ENCODE data around the gene ARHGEF26. TPM values are rescaled to one million over a fixed set of nuclear protein-coding genes. Genes with fewer than 3 reads are reported as not detected.

Gene ARHGEF26
- total and polyA plus RNA-seq, 2 experiments from 2014 or later: 9.4 to 16.9 TPM

- Histone ChIP-seq H3K36me3 (ENCODE audit: insufficient read depth) (no peaks in the 10 kb centered on the region), H3F3A (replicated peaks; ENCODE audit: low read depth) (no peaks in the 10 kb centered on the region), H3K4me3 (no peak overlapping the region), H3K9me2 (ENCODE audit: insufficient read depth) (peaks cover 6% of the 10 kb centered on the region; the same call in 1 of the 2 replicates), H3K79me2 (replicated peaks; ENCODE audit: insufficient read depth) (no peaks in the 10 kb centered on the region), H3K4me2 (no peak overlapping the region), H3K27ac (ENCODE audit: low read depth) (no peak overlapping the region), H4K20me1 (replicated peaks; ENCODE audit: insufficient read depth) (no peaks in the 10 kb centered on the region), H2AFZ (no peak overlapping the region), H3K27me3 (ENCODE audit: insufficient read depth) (no peaks in the 10 kb centered on the region), H3K4me1 (ENCODE audit: insufficient read depth) (peaks cover 13% of the 10 kb centered on the region)
- Mint-ChIP-seq H3K9me3 (no peaks in the 10 kb centered on the region), H3K27ac (no peak overlapping the region), H3K27me3 (ENCODE audit: insufficient read depth, low read depth, poor library complexity) (peaks cover 4% of the 10 kb centered on the region), H3K4me1 (peaks cover 11% of the 10 kb centered on the region), H3K36me3 (ENCODE audit: low read depth) (peaks cover 12% of the 10 kb centered on the region; the same call in 2 of the 3 replicates), H3K4me3 (no peak overlapping the region)
- no peak for ATAC-seq
- no peak for TF ChIP-seq ZNF462 (CRISPR knock-in tag; IDR thresholded peaks at IDR 0.05)
- TF ChIP-seq NANOG (IDR thresholded peaks at IDR 0.05; ENCODE audit: borderline replicate concordance): no peak
- TF ChIP-seq EZH2phosphoT487 (IDR thresholded peaks at IDR 0.05; ENCODE audit: unreplicated experiment): no peak
- TF ChIP-seq JUNB (IDR thresholded peaks at IDR 0.05; ENCODE audit: unreplicated experiment): no peak
- TF ChIP-seq ETS1 (IDR thresholded peaks at IDR 0.05): no peak
- no peak for TF ChIP-seq ZNF331 (CRISPR knock-in tag; IDR thresholded peaks at IDR 0.05; ENCODE audit: low read depth)
- TF ChIP-seq CTCF (conservative IDR thresholded peaks at IDR 0.05; ENCODE audit: low read depth in 2 of 2): no peak
- DNase-seq (ENCODE audit: low spot score): no peak
Observed at GRCh38 chr3:154244644-154245043, 123.5 kb downstream of the ARHGEF26 start.

Data from GM23338 (cell line).